SK-N-MC (cell line): ENCODE measurements around the gene TSBP1.

Experiments used
- EZH2 ChIP-seq: fragments of 200-600 bp; sonication (generic); IDR thresholded peaks from one replicate; pipeline ENCODE4 v1.6.1; 2017; ENCODE audit warnings: antibody characterized with exemption
- POLR2AphosphoS5 ChIP-seq: IDR thresholded peaks from 2 replicates; pipeline ENCODE4 v1.6.1; 2012; ENCODE audit warnings: mild to moderate bottlenecking, low read depth, low read length, borderline replicate concordance

DNA sequence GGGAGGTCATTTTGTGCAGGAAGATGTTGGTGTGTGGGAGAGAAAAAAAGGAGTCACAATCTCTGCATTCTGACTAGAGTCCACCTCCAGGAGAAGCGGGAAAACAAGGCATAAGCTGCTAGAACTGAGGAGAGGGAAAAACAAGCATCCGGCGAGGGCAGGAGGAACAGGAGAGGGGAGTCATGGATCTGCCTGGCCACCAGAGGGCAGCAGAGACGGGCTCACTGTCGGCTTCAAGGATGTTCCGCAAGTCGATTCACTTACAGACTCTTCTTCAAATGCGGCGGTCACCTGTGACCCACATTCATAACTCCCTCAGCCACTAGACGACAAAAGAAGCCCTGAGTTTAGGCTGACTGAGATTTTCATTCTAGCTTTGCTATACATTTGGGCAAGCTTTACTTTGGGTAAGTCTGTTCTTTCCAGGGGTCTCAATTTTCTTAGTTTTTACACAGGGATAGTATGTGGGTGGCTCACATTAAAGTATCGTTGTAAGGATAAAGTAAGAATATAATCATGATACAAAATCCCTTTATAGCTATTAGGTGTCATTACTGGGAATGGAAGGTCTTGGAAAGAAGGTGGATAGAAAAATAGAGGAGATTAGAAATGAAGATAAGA is 41.8 kb upstream of the TSBP1 start:
- TF ChIP-seq EZH2 (no peak), POLR2AphosphoS5 (no peak)
